Occipital lobe (tissue), 2 donors: Measurements from ENCODE around the gene CXCL16. TPM values are rescaled to one million over a fixed set of nuclear protein-coding genes. Genes with fewer than 3 reads are reported as not detected.

Experiments used
- DNase-seq: peaks from one replicate; lab custom pipeline; 2025; lab: John Stamatoyannopoulos, UW
- total RNA-seq: library from RNA; depleted of rRNA; stranded (reverse); fragments of >200 nt; gene quantifications from one replicate; pipeline ENCODE4 v1.2.3, GENCODE V29; 2014

The CXCL16 gene
- total RNA-seq, result 1.2 TPM

- no peak for DNase-seq
These were observed at the start of gene CXCL16, which contains the start of gene ZMYND15 for GRCh38 chr17:4739122-4740024. CXCL16 (minus strand) TSS chr17:4739928; CDS start chr17:4739339, 589 bp downstream. ZMYND15 (plus strand) TSS chr17:4739833; CDS start chr17:4740549, 716 bp downstream.

GRCh38 chr17:4788807-4789700 lies 49.3 kb upstream of the CXCL16 start, which contains the start of gene GLTPD2:
GLTPD2 (plus strand) TSS chr17:4788964; CDS start chr17:4789012, 48 bp downstream.
- no peak for DNase-seq

- DNase-seq, result no peak
These were observed 48.6 kb upstream of the CXCL16 start for GRCh38 chr17:4788159-4788806.

GRCh38 chr17:4786516-4786915 lies 46.8 kb upstream of the CXCL16 start:
- no peak for DNase-seq

- no peak for DNase-seq
These were observed 46.4 kb upstream of the CXCL16 start, which contains the start of gene VMO1 for GRCh38 chr17:4786106-4786511. VMO1 (minus strand) TSS chr17:4786364; CDS start chr17:4786352, 12 bp downstream.

GRCh38 chr17:4785311-4786105 lies 45.8 kb upstream of the CXCL16 start:
- no peak for DNase-seq

- DNase-seq, result no peak
These were observed 42.9 kb upstream of the CXCL16 start for GRCh38 chr17:4782652-4783051.

DNA sequence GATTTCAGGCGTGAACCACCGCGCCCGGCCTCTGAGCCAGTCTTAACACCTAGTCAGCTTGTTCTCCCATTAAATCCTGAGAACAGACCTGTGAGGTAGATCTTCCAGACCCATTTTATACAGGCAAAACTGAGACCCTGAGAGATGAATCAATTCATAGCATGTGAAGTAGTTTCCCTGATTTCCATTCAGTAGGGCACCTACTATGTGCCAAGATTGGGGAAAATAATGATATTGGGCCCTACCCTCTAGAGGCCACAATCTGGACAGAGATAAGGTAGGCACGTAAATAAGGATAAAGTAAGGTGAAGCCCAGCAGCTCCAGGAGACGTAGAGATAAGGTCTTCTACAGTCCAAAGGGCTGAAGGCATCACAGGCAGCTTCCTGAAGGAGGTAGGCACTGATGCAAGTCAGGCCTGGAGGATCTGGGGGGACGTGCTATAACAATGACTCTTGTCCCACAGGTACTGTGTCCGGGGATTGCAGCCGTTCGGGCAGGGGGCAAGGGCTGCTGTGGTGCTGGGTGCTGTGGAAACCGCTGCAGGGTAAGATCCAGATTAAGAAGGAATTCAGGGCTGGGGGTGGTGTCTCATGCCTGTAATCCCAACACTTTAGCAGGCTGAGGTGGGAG lies 40.7 kb upstream of the CXCL16 start:
- DNase-seq, result no peak

- DNase-seq, result no peak
These were observed 38.4 kb upstream of the CXCL16 start for GRCh38 chr17:4777969-4778760.

GRCh38 chr17:4772235-4772613 lies 32.5 kb upstream of the CXCL16 start:
- DNase-seq, result no peak

DNA sequence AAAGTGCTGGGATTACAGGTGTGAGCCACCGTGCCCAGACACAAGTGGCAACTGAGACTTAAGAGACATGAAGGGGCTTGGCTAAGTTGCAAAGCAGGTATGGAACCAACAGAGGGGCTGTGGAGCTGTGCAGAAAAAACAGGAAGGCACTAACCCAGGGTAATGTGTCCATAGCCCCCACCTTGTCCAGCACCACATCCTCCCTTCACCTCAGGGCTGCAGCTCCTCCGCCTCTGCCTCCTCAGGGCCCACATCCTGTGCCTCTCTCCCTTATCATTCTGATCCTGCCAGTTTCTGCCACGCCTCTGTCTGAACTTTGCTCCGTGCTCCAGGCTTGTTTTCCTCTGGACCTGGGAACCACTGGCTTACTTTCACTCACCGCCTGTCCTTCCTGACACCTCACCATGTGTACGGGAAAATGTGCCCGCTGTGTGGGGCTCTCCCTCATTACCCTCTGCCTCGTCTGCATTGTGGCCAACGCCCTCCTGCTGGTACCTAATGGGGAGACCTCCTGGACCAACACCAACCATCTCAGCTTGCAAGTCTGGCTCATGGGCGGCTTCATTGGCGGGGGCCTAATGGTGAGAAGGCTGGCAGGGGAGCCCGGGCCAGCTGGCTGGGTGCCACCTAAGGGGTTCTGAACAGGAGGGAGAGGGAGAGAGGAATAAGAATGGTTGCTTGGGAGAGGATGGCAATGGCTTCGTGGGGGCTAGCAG lies 31.9 kb upstream of the CXCL16 start, which contains the start of gene TM4SF5:
Gene TM4SF5 (plus strand): TSS at position 368 of the 716 bp plus-strand sequence. CDS start 37 bp downstream, at position 405.
- DNase-seq, result no peak

DNA sequence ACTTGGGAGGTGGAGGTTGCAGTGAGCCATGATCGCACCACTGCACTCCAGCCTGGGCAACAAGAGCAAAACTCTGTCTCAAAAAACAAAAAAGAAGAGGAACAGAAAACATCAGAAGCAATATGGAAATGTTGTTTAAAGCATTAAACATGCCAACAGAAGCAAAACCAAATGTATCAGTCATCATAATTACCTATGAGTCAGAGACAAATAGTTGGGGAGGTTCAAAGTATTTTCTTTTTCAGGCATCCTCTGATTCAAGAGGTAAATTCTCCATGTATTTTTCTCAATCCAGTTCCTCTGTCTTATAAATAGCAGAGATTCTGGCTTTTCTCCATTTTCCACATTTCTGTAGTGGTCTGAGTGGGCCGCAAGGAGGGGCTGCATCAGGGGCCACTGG lies 29.9 kb upstream of the CXCL16 start:
- no peak for DNase-seq

DNA sequence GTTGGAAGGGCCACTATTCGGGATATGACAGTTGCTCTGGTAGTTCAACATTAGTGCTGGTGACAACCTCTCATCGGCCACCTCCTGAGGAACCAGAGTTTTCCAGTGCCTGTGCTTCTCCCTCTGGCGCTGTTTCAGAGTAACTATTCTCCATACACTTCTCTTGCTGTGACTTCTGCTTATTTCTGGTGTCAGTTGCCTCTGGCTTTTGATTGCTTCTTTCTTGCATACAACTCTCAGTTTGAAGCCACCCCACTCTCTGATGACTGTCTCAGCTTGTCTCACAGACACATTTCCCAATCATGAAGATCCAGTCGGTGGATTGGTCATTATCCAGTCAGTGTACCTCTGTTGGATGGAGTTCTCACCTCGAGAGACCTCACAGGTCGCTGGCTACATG lies 28.6 kb upstream of the CXCL16 start:
- DNase-seq, result no peak

DNA sequence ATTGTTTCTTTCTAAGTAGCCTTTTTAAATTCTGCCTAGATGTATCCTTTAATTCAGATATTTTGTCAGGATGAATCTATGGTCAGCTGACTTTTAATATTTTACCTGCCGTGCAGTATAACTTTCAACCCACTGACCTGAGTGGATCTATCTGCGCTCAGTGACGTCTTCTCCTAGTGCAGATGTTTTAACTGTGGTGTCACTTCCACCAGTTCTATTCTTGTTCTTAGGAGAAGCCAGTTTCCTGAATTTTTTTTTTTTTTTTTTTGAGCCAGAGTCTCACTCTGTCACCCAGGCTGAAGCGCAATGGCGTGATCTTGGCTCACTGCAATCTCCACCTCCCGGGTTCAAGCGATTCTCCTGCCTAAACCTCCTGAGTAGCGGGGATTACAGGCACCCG lies 27.0 kb upstream of the CXCL16 start:
- DNase-seq, result no peak

DNA sequence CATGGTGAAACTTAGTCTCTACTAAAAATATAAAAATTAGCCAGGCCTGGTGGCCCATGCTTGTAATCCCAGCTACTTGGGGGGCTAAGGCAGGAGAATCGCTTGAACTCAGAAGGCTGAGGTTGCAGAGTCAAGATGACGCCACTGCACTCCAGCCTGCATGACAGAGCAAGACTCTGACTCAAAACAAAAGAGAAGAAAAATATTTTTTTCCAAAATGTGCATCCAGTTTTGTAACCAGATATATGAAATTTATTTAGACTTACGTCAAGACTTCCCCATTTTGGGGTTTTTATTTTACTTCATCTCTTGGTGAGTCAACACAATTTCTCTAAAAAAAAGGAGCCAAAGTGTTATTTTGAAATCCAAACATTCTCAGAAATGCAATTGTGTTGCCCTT lies 26.5 kb upstream of the CXCL16 start:
- no peak for DNase-seq

DNA sequence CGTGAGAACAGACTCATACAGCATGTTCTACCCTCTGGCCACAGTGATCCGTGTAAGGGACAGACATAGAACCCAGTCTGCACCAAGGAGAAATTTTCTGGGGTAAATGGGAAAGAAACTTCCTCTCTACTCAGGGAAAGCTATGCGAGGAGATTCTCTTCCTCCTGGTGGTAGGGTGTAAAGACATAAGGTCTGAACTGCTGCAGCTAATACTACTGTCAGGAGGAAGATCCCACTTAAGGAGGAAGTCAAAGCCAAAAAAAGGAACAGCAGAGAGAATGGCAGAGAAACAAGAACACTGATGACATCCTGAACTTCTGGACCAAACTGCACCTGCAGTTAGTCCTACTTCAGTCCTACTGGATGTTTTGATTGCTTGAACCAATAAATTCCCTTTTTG lies 24.9 kb upstream of the CXCL16 start:
- no peak for DNase-seq

GRCh38 chr17:4759776-4760236 lies 20.1 kb upstream of the CXCL16 start:
- DNase-seq, result no peak

DNA sequence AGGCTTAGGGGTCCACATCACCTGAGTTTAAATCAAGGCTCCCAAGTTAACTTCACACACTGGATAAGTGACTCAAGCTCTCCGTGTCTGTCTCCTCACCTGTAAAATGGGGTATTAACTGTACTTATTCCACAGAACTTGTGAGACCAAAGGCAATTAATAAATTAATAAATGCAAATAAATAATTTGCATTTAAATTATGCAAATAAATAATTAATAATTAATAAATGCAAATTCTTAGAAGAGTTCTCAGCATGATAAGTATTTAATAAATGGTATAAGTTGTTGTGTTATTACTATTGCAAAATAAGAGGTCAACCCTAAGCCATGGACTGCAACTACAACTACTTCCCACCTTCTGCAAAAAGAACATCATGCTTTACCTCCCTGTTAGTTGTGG lies 13.7 kb upstream of the CXCL16 start:
- no peak for DNase-seq
